ENCODE measurements around the gene ADAMTS19. TPM values are rescaled to one million over a fixed set of nuclear protein-coding genes. Genes with fewer than 3 reads are reported as not detected.
A peak's percentile ranks its signal among the peaks of the same experiment; 100 is the strongest.

ADAMTS19 gene
- total and polyA plus RNA-seq, 8 donors: 0.05 to 18.0 (median 0.87) TPM; not detected in 4

GRCh38 chr5:129679671-129680070 lies 219.6 kb downstream of the ADAMTS19 start:
- no peaks in the 10 kb centered on the region for H3K9me3 ChIP-seq
- intact Hi-C loops (cut with DNase I; ENCODE audit: low total_unique reads): no loop called here
- peak in 1 of 2 donors; percentile 12 for DNase-seq
- H3K27me3 ChIP-seq: no peaks in the 10 kb centered on the region
- no peaks in the 10 kb centered on the region for H3K4me1 ChIP-seq
- H3K36me3 ChIP-seq: no peaks in the 10 kb centered on the region
- TF ChIP-seq EP300 (IDR thresholded peaks at IDR 0.05) (no peak), POLR2A (IDR thresholded peaks at IDR 0.05) (no peak), POLR2AphosphoS5 (IDR thresholded peaks at IDR 0.05) (no peak), CTCF (IDR thresholded peaks at IDR 0.05) (no peak)
- H3K4me3 ChIP-seq: no peak overlapping the region
- 39 to 66% (median 58%) methylated on average over 3 of the region's 3 CpGs for WGBS, 5 donors
- H3K27ac ChIP-seq: no peak overlapping the region

GRCh38 chr5:129687941-129688340 lies 227.8 kb downstream of the ADAMTS19 start:
- intact Hi-C loops (cut with DNase I; ENCODE audit: low total_unique reads): no loop called here
- TF ChIP-seq CTCF (IDR thresholded peaks at IDR 0.05): no peak
- TF ChIP-seq EP300 (IDR thresholded peaks at IDR 0.05): no peak
- TF ChIP-seq POLR2A (IDR thresholded peaks at IDR 0.05): no peak
- no peak for TF ChIP-seq POLR2AphosphoS5 (IDR thresholded peaks at IDR 0.05)
- Histone ChIP-seq H3K27me3 (no peaks in the 10 kb centered on the region), H3K36me3 (no peaks in the 10 kb centered on the region), H3K4me3 (no peak overlapping the region), H3K27ac (no peak overlapping the region), H3K9me3 (no peaks in the 10 kb centered on the region), H3K4me1 (no peaks in the 10 kb centered on the region)
- DNase-seq: no peak
- 78 to 89% (median 87%) methylated on average over 3 of the region's 3 CpGs for WGBS, 5 donors

GRCh38 chr5:129689045-129689444 lies 228.9 kb downstream of the ADAMTS19 start:
- TF ChIP-seq POLR2A (IDR thresholded peaks at IDR 0.05) (no peak), POLR2AphosphoS5 (IDR thresholded peaks at IDR 0.05) (no peak), EP300 (IDR thresholded peaks at IDR 0.05) (no peak), CTCF (IDR thresholded peaks at IDR 0.05) (no peak)
- H3K27me3 ChIP-seq: no peaks in the 10 kb centered on the region
- no peak overlapping the region for H3K27ac ChIP-seq
- H3K4me3 ChIP-seq: no peak overlapping the region
- intact Hi-C loops (cut with DNase I; ENCODE audit: low total_unique reads): no loop called here
- no peaks in the 10 kb centered on the region for H3K9me3 ChIP-seq
- no peaks in the 10 kb centered on the region for H3K4me1 ChIP-seq
- no peak for DNase-seq
- H3K36me3 ChIP-seq: no peaks in the 10 kb centered on the region

- no peaks in the 10 kb centered on the region for H3K4me1 ChIP-seq
- no peak overlapping the region for H3K27ac ChIP-seq
- no peaks in the 10 kb centered on the region for H3K36me3 ChIP-seq
- no peaks in the 10 kb centered on the region for H3K9me3 ChIP-seq
- 65 to 80% (median 72%) methylated on average over 1 of the region's 1 CpG for WGBS, 5 donors
- TF ChIP-seq EP300 (IDR thresholded peaks at IDR 0.05): no peak
- no peak for TF ChIP-seq CTCF (IDR thresholded peaks at IDR 0.05)
- no peak for TF ChIP-seq POLR2AphosphoS5 (IDR thresholded peaks at IDR 0.05)
- no peak for TF ChIP-seq POLR2A (IDR thresholded peaks at IDR 0.05)
- DNase-seq: no peak
- no peaks in the 10 kb centered on the region for H3K27me3 ChIP-seq
- intact Hi-C loops (cut with DNase I; ENCODE audit: low total_unique reads): no loop called here
- no peak overlapping the region for H3K4me3 ChIP-seq
Observed at GRCh38 chr5:129691220-129691619, 231.1 kb downstream of the ADAMTS19 start.
